OCI-LY3 (cell line): ENCODE measurements around the gene ATP6V0A4.

Experiments
- H2AFZ ChIP-seq: fragments of 200-600, 300-600 bp; shearing (Covaris generic); 2 replicates; pipeline ENCODE4 v1.6.0; 2014; ENCODE audit warnings: antibody characterized with exemption, low read depth, low read length
- H3K27ac ChIP-seq: fragments of 200-600, 300-600 bp; sonication (generic); 2 replicates; pipeline ENCODE4 v1.5.1; 2014; ENCODE audit warnings: mild to moderate bottlenecking, low read length, moderate library complexity, mixed read lengths
- H3K27me3 ChIP-seq: fragments of 200-600, 300-600 bp; sonication (generic); 2 replicates; pipeline ENCODE4 v1.6.1; 2014; ENCODE audit warnings: low read depth, low read length, mixed read lengths
- H3K36me3 ChIP-seq: fragments of 200-600, 300-600 bp; sonication (generic); replicated peaks from 2 replicates; pipeline ENCODE3; 2014; ENCODE audit warnings: low read depth, low read length, mixed read lengths
- H3K4me1 ChIP-seq: fragments of 300-600, 200-600 bp; sonication (generic); 2 replicates; pipeline ENCODE4 v1.6.1; 2014; ENCODE audit warnings: low read length, mixed read lengths
- H3K4me2 ChIP-seq: fragments of 200-600, 300-600 bp; sonication (generic); 2 replicates; pipeline ENCODE4 v1.6.1; 2014; ENCODE audit warnings: low read length, mixed read lengths
- H3K4me3 ChIP-seq: fragments of 300-600, 200-600 bp; sonication (generic); 2 replicates; pipeline ENCODE4 v1.5.1; 2014; ENCODE audit warnings: antibody characterized with exemption, mild to moderate bottlenecking, low read length, moderate library complexity
- H3K79me2 ChIP-seq: fragments of 300-600, 200-600 bp; shearing (Covaris generic); 2 replicates; pipeline ENCODE4 v1.6.1; 2014; ENCODE audit warnings: mild to moderate bottlenecking, low read length, mixed read lengths
- H3K9ac ChIP-seq: fragments of 300-600, 200-600 bp; shearing (Covaris generic); 2 replicates; pipeline ENCODE4 v1.6.0; 2014; ENCODE audit warnings: mild to moderate bottlenecking, low read length, moderate library complexity
- H3K9me3 ChIP-seq: fragments of 200-600, 300-600 bp; shearing (Covaris generic); 2 replicates; pipeline ENCODE4 v1.6.1; 2014; ENCODE audit warnings: low read length, mixed read lengths; ENCODE audit not compliant: insufficient read depth
- H4K20me1 ChIP-seq: fragments of 200-600, 300-600 bp; sonication (generic); 2 replicates; pipeline ENCODE4 v1.6.1; 2016; ENCODE audit warnings: low read length, mixed read lengths; ENCODE audit not compliant: insufficient read depth
- CTCF ChIP-seq: fragments of 200-600, 300-600 bp; sonication (generic); IDR thresholded peaks from 2 replicates; pipeline ENCODE4 v1.5.1; 2014; ENCODE audit warnings: antibody characterized with exemption, low read length, low read depth
- EZH2phosphoT487 ChIP-seq: fragments of 200-600 bp; shearing (Covaris generic); IDR thresholded peaks from 2 replicates; pipeline ENCODE4 v1.6.1; 2018; ENCODE audit warnings: antibody characterized with exemption, mixed run types, low read depth

ATP6V0A4 gene

GRCh38 chr7:138838166-138838565, 40.2 kb upstream of the ATP6V0A4 start:
- Histone ChIP-seq H3K4me3 (no peak overlapping the region), H3K9me3 (no peaks in the 10 kb centered on the region), H3K4me1 (peaks cover 23% of the 10 kb centered on the region), H3K4me2 (no peak overlapping the region), H3K27ac (no peak overlapping the region), H3K36me3 (peaks cover 6% of the 10 kb centered on the region), H2AFZ (no peak overlapping the region), H3K79me2 (no peaks in the 10 kb centered on the region), H3K27me3 (peaks cover 2% of the 10 kb centered on the region; the same call in 1 of the 2 replicates), H3K9ac (no peak overlapping the region), H4K20me1 (no peaks in the 10 kb centered on the region)
- no peak for TF ChIP-seq CTCF
- no peak for TF ChIP-seq EZH2phosphoT487

GRCh38 chr7:138837627-138838026, 39.6 kb upstream of the ATP6V0A4 start:
- Histone ChIP-seq H3K4me1 (peaks cover 23% of the 10 kb centered on the region), H3K36me3 (peaks cover 6% of the 10 kb centered on the region), H3K79me2 (no peaks in the 10 kb centered on the region), H3K4me3 (no peak overlapping the region), H3K27me3 (peaks cover 8% of the 10 kb centered on the region), H3K4me2 (no peak overlapping the region), H4K20me1 (no peaks in the 10 kb centered on the region), H3K9ac (no peak overlapping the region), H3K9me3 (no peaks in the 10 kb centered on the region), H2AFZ (no peak overlapping the region), H3K27ac (no peak overlapping the region)
- no peak for TF ChIP-seq EZH2phosphoT487
- TF ChIP-seq CTCF = no peak

GRCh38 chr7:138835087-138835486, 37.1 kb upstream of the ATP6V0A4 start:
- no peaks in the 10 kb centered on the region for H3K9me3 ChIP-seq
- H3K9ac ChIP-seq = no peak overlapping the region
- peaks cover 23% of the 10 kb centered on the region for H3K4me1 ChIP-seq
- H3K4me2 ChIP-seq = peak overlapping the region; percentile 51
- no peaks in the 10 kb centered on the region for H4K20me1 ChIP-seq
- H3K27ac ChIP-seq = no peak overlapping the region
- peaks cover 9% of the 10 kb centered on the region for H3K27me3 ChIP-seq
- TF ChIP-seq CTCF (no peak), EZH2phosphoT487 (no peak)
- peaks cover 6% of the 10 kb centered on the region for H3K36me3 ChIP-seq
- H3K4me3 ChIP-seq = peak overlapping the region; percentile 39
- H2AFZ ChIP-seq = no peak overlapping the region
- no peaks in the 10 kb centered on the region for H3K79me2 ChIP-seq

- no peak overlapping the region for H2AFZ ChIP-seq
- H3K4me2 ChIP-seq = peak overlapping the region; percentile 51
- H3K27me3 ChIP-seq = peaks cover 9% of the 10 kb centered on the region
- peak overlapping the region; percentile 39 for H3K4me3 ChIP-seq
- H3K4me1 ChIP-seq = peaks cover 23% of the 10 kb centered on the region
- peaks cover 6% of the 10 kb centered on the region for H3K36me3 ChIP-seq
- no peaks in the 10 kb centered on the region for H3K9me3 ChIP-seq
- no peak overlapping the region for H3K9ac ChIP-seq
- H3K79me2 ChIP-seq = no peaks in the 10 kb centered on the region
- no peaks in the 10 kb centered on the region for H4K20me1 ChIP-seq
- no peak overlapping the region for H3K27ac ChIP-seq
- TF ChIP-seq EZH2phosphoT487 (no peak), CTCF (no peak)
These were observed 36.6 kb upstream of the ATP6V0A4 start for GRCh38 chr7:138834583-138834982.
